ENCODE data around the gene PMS2.
A peak's percentile ranks its signal among the peaks of the same experiment; 100 is the strongest.
"Not testable (repeated sequence)": the region's sequence is repeated elsewhere in the genome, so short reads cannot be mapped to it uniquely, and the experiment has no call there.

PMS2 gene

GRCh38 chr7:6007835-6008590, 836 bp downstream of the PMS2 start:
- H3K9ac ChIP-seq (ENCODE audit: low read length): peak overlapping the region; percentile 39
- H3K4me1 ChIP-seq (ENCODE audit: control insufficient read depth, insufficient read depth, low read length): peaks cover 19% of the 10 kb centered on the region
- H3K4me3 ChIP-seq (ENCODE audit: low read length); H3K36me3 ChIP-seq (ENCODE audit: control insufficient read depth, insufficient read depth, low read length); H3K27me3 ChIP-seq (ENCODE audit: control insufficient read depth, insufficient read depth, low read length); H3K9me3 ChIP-seq (ENCODE audit: control insufficient read depth, low read length): not testable (repeated sequence)

DNA sequence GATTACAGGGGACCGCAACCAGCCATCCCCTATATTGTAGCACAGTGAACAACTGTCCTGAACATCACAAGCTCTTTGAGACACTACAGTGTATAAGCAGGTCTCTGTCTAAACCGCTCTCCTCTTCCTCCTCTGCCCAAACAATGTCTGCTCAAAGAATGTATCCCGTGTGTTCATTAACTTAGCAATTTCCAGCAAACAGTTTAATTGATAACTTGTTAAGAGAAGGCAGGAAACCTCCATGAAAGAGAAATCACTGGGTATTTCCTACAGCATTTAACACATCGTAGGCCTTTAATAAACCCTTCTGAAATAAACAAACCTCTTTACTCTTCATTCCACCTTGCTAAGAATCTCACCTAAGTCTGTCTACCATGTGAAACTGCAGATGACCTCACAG, 1.5 kb downstream of the PMS2 start:
- no peaks in the 10 kb centered on the region for H3K36me3 ChIP-seq (ENCODE audit: control insufficient read depth, insufficient read depth, low read length)
- no peaks in the 10 kb centered on the region for H3K9me3 ChIP-seq (ENCODE audit: control insufficient read depth, low read length)
- no peaks in the 10 kb centered on the region for H3K27me3 ChIP-seq (ENCODE audit: control insufficient read depth, insufficient read depth, low read length)
- H3K4me1 ChIP-seq (ENCODE audit: control insufficient read depth, insufficient read depth, low read length): peaks cover 13% of the 10 kb centered on the region
- no peak overlapping the region for H3K9ac ChIP-seq (ENCODE audit: low read length)
- no peak overlapping the region for H3K4me3 ChIP-seq (ENCODE audit: low read length)

DNA sequence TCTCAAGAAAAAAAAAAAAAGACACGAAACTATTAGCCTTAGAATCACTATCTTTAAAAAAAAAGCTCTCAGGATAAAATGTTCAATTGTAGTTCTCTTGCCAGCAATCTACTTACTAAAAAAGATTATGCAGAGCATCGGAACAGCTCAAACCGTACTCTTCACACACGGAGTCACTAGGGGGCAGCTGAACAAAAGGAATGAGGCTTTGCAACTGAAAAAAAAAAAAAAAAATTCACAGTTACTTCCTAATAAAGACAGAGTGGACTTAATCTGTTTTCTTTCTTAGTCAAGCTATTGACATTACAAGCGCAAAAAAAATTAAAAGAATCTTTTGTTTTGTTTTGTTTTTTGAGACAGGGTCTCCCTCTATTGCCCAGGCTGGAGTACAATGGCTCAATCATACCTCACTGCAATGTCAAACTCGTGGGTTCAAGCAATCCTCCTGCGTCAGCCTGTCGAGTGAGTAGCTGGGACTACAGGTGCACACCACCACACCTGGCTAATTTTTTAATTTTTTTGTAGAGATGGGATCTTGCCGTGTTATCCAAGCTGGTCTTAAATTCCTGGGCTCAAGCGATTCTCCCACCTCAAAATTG, 11.5 kb downstream of the PMS2 start:
- Histone ChIP-seq H3K4me1 (ENCODE audit: control insufficient read depth, insufficient read depth, low read length) (no peaks in the 10 kb centered on the region), H3K9me3 (ENCODE audit: control insufficient read depth, low read length) (no peaks in the 10 kb centered on the region), H3K9ac (ENCODE audit: low read length) (no peak overlapping the region), H3K27me3 (ENCODE audit: control insufficient read depth, insufficient read depth, low read length) (no peaks in the 10 kb centered on the region), H3K36me3 (ENCODE audit: control insufficient read depth, insufficient read depth, low read length) (no peaks in the 10 kb centered on the region), H3K4me3 (ENCODE audit: low read length) (no peak overlapping the region)

GRCh38 chr7:5987061-5987460, 21.8 kb downstream of the PMS2 start:
- H3K9ac ChIP-seq (ENCODE audit: low read length); H3K36me3 ChIP-seq (ENCODE audit: control insufficient read depth, insufficient read depth, low read length); H3K4me3 ChIP-seq (ENCODE audit: low read length); H3K4me1 ChIP-seq (ENCODE audit: control insufficient read depth, insufficient read depth, low read length); H3K27me3 ChIP-seq (ENCODE audit: control insufficient read depth, insufficient read depth, low read length); H3K9me3 ChIP-seq (ENCODE audit: control insufficient read depth, low read length): not testable (repeated sequence)

- not testable (repeated sequence) for H3K36me3 ChIP-seq (ENCODE audit: control insufficient read depth, insufficient read depth, low read length); H3K9me3 ChIP-seq (ENCODE audit: control insufficient read depth, low read length); H3K4me1 ChIP-seq (ENCODE audit: control insufficient read depth, insufficient read depth, low read length); H3K9ac ChIP-seq (ENCODE audit: low read length); H3K27me3 ChIP-seq (ENCODE audit: control insufficient read depth, insufficient read depth, low read length); H3K4me3 ChIP-seq (ENCODE audit: low read length)
These were observed 29.1 kb downstream of the PMS2 start for GRCh38 chr7:5979680-5980314.

DNA sequence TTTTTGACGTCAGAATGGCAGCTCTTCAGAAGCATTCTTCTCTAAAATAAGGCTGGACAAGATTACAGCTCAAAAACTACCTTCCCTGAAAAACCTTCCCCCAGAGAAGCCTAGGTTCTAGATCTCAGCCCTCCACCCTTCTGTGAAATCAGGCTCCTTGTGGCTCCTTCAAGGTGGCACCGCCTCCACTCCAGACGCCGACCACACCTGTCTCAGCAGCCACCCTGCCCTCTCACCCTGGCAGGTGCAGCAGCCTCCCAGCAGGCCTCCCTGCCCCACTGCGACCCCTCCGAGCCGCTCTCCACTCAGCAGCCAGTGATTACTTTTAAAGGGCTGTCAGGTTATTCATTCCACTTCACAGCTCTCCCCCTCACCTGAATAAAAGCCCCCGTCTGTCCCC, 35.3 kb downstream of the PMS2 start:
- H3K36me3 ChIP-seq (ENCODE audit: control insufficient read depth, insufficient read depth, low read length); H3K4me3 ChIP-seq (ENCODE audit: low read length); H3K4me1 ChIP-seq (ENCODE audit: control insufficient read depth, insufficient read depth, low read length); H3K27me3 ChIP-seq (ENCODE audit: control insufficient read depth, insufficient read depth, low read length); H3K9ac ChIP-seq (ENCODE audit: low read length); H3K9me3 ChIP-seq (ENCODE audit: control insufficient read depth, low read length): not testable (repeated sequence)

DNA sequence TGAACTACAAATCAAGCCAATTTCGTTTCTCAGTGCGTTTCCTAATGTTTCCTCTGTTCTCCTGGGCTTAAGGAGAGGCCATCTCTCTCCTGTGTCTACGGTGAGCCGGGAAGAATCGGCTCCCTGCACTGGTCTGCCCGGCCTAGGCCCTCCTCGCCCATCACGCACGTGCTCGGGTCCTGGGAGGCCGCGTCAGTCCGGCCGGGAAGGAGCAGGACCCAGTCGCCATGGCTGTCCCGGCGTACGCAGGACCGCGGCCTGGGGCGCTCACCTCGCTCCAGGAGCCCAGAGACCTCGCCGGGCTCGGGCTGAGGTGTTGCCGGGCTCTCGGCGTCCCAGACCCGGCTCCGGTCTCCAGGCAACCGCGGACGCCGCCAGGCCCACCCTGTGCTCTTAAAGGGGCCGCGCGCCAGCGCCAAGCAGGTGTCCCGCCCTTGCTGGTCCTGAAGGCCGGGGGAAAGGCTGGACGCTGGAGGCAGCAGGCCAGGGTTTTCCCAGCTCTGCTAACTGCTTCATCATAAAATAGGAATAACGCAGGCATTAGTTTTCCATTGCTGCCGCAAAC, 38.4 kb downstream of the PMS2 start, which contains the start of gene RSPH10B:
TSS of gene RSPH10B (minus strand) at position 343 of the 565 bp plus-strand sequence. CDS start 3,573 bp downstream, outside the sequence.
- H3K9ac ChIP-seq (ENCODE audit: low read length); H3K9me3 ChIP-seq (ENCODE audit: control insufficient read depth, low read length); H3K4me3 ChIP-seq (ENCODE audit: low read length): not testable (repeated sequence)

DNA sequence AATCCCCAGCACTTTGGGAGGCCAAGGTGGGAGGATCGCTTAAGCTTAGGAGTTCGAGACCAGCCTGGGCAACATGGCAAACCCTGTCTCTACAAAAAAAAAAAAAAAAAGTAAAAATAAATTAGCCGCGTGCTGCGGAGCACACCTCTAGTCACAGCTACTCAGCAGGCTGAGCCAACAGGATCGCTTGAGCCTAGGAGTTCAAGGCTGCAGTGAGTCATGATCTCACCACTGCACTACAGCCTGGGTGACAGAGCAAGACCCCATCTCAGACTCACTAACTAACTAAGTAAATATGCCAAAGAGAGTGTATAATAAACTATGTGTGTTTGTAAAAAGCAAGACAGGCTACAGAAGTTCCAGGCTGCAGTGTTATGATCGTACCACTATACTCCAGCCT, 45.0 kb downstream of the PMS2 start:
- not testable (repeated sequence) for H3K9ac ChIP-seq (ENCODE audit: low read length); H3K27me3 ChIP-seq (ENCODE audit: control insufficient read depth, insufficient read depth, low read length); H3K4me1 ChIP-seq (ENCODE audit: control insufficient read depth, insufficient read depth, low read length); H3K4me3 ChIP-seq (ENCODE audit: low read length); H3K36me3 ChIP-seq (ENCODE audit: control insufficient read depth, insufficient read depth, low read length); H3K9me3 ChIP-seq (ENCODE audit: control insufficient read depth, low read length)

More for the DNA sequence above, 38.4 kb downstream of the PMS2 start, which contains the start of gene RSPH10B:
- H3K27me3 ChIP-seq (ENCODE audit: control insufficient read depth, insufficient read depth, low read length); H3K36me3 ChIP-seq (ENCODE audit: control insufficient read depth, insufficient read depth, low read length); H3K4me1 ChIP-seq (ENCODE audit: control insufficient read depth, insufficient read depth, low read length): not testable (repeated sequence)

DNA sequence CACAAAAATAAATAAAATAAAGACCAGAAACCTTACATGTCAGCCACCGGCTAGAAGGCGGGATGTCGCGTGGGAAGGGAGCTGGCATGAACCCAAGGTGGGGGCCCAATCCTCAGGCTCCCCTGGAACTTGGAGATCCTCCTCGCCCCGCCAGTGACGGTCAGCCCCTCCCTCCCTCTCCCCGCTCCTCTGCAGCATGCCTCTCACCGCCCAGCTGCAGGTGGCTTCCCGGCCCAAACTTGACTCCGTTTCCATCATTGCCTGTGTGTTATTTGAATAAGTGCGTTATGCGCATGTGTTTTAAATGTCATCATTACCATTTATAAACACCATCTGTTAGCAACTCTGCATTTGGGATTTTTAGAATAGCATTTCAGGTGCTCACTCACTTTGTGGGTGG, 45.6 kb downstream of the PMS2 start:
- H3K4me3 ChIP-seq (ENCODE audit: low read length); H3K9me3 ChIP-seq (ENCODE audit: control insufficient read depth, low read length); H3K9ac ChIP-seq (ENCODE audit: low read length); H3K27me3 ChIP-seq (ENCODE audit: control insufficient read depth, insufficient read depth, low read length); H3K4me1 ChIP-seq (ENCODE audit: control insufficient read depth, insufficient read depth, low read length); H3K36me3 ChIP-seq (ENCODE audit: control insufficient read depth, insufficient read depth, low read length): not testable (repeated sequence)

DNA sequence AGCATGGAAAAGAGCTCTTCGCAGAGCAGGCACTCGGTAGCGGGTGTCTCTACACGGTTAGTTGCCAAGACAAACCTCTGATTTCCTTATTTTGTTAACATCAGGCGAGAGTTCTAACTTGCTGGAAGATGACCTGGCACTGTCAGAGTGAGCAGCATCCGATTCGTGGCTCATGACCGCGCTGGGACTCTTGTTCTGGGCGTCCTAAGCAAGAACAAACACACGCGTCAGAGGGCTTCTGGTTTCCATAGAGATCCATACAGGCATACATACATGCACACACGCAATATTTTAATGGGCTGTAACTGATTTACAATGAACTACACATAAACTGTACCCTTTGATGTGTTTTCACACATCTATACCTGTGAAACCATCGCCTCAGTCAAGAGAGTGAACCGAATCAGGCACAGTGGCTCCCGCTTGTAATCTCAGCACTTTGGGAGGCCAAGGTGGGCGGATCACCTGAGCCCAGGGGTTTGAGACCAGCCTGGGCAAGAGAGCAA, 73.9 kb downstream of the PMS2 start:
- not testable (repeated sequence) for H3K9me3 ChIP-seq (ENCODE audit: control insufficient read depth, low read length); H3K9ac ChIP-seq (ENCODE audit: low read length); H3K36me3 ChIP-seq (ENCODE audit: control insufficient read depth, insufficient read depth, low read length); H3K4me3 ChIP-seq (ENCODE audit: low read length); H3K27me3 ChIP-seq (ENCODE audit: control insufficient read depth, insufficient read depth, low read length); H3K4me1 ChIP-seq (ENCODE audit: control insufficient read depth, insufficient read depth, low read length)

- not testable (repeated sequence) for H3K27me3 ChIP-seq (ENCODE audit: control insufficient read depth, insufficient read depth, low read length); H3K9ac ChIP-seq (ENCODE audit: low read length); H3K4me3 ChIP-seq (ENCODE audit: low read length); H3K9me3 ChIP-seq (ENCODE audit: control insufficient read depth, low read length); H3K4me1 ChIP-seq (ENCODE audit: control insufficient read depth, insufficient read depth, low read length); H3K36me3 ChIP-seq (ENCODE audit: control insufficient read depth, insufficient read depth, low read length)
These were observed 76.8 kb downstream of the PMS2 start for GRCh38 chr7:5931905-5932644.

DNA sequence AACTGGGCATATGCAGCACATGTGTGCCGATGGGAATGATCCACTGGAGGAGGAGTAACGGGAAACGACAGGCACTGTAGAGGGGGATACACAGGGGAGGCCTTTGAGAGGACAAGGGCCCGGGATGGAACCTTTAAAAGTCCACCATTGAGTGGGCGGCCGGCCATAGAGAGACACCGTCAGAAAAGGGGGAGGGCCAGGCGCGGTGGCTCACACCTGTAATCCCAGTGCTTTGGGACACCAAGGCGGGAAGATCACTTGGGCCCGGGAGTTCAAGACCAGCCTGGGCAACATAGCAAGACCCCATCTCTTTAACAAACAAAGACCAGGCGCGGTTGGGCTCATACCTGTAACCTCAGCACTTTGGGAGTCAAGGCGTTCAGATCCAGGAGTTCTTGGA, 77.6 kb downstream of the PMS2 start:
- not testable (repeated sequence) for H3K9me3 ChIP-seq (ENCODE audit: control insufficient read depth, low read length); H3K4me3 ChIP-seq (ENCODE audit: low read length); H3K36me3 ChIP-seq (ENCODE audit: control insufficient read depth, insufficient read depth, low read length); H3K27me3 ChIP-seq (ENCODE audit: control insufficient read depth, insufficient read depth, low read length); H3K9ac ChIP-seq (ENCODE audit: low read length); H3K4me1 ChIP-seq (ENCODE audit: control insufficient read depth, insufficient read depth, low read length)

All from mucosa of stomach (tissue), 1 donor.